ENCODE measurements around the gene ATP13A4. TPM values are rescaled to one million over a fixed set of nuclear protein-coding genes. Genes with fewer than 3 reads are reported as not detected.

ATP13A4 gene
- total RNA-seq, 2 experiments from 2014 or later = 2.8 to 3.5 TPM

DNA sequence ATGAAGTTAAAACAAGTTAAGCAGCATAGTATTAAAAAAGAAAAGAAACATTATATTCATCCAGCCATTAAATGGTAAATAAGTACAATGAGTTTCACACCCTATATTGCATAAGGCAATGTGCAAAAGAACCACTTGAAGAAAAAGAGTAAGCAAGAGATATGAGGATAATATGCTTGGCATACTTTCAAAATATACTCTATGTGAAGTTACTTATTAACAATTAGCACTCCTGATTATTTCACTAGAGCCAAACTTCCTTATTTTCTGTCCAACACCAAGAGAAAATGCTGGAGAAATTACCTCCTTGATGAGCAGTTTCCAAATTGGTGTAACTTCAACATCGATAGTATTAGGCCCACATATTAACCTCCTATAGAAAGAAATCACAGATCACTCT, 63.7 kb downstream of the ATP13A4 start:
- POLR2A ChIA-PET = no interaction called here
- no peak overlapping the region for H3K27ac Mint-ChIP-seq
- intact Hi-C loops (cut with micrococcal nuclease) = no loop called here
- H3K27me3 Mint-ChIP-seq = no peaks in the 10 kb centered on the region
- TF ChIP-seq, protein P1, sequence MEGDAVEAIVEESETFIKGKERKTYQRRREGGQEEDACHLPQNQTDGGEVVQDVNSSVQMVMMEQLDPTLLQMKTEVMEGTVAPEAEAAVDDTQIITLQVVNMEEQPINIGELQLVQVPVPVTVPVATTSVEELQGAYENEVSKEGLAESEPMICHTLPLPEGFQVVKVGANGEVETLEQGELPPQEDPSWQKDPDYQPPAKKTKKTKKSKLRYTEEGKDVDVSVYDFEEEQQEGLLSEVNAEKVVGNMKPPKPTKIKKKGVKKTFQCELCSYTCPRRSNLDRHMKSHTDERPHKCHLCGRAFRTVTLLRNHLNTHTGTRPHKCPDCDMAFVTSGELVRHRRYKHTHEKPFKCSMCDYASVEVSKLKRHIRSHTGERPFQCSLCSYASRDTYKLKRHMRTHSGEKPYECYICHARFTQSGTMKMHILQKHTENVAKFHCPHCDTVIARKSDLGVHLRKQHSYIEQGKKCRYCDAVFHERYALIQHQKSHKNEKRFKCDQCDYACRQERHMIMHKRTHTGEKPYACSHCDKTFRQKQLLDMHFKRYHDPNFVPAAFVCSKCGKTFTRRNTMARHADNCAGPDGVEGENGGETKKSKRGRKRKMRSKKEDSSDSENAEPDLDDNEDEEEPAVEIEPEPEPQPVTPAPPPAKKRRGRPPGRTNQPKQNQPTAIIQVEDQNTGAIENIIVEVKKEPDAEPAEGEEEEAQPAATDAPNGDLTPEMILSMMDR (IDR thresholded peaks at IDR 0.05) = no peak
- DNase-seq (no peak), ATAC-seq (no peak)
- no peaks in the 10 kb centered on the region for H3K36me3 Mint-ChIP-seq (ENCODE audit: low read depth)
- no peak overlapping the region for H3K4me3 Mint-ChIP-seq
- CTCF ChIA-PET = no interaction called here
- H3K4me1 Mint-ChIP-seq (ENCODE audit: low read depth) = no peaks in the 10 kb centered on the region
- H3K9me3 Mint-ChIP-seq = no peaks in the 10 kb centered on the region

DNA sequence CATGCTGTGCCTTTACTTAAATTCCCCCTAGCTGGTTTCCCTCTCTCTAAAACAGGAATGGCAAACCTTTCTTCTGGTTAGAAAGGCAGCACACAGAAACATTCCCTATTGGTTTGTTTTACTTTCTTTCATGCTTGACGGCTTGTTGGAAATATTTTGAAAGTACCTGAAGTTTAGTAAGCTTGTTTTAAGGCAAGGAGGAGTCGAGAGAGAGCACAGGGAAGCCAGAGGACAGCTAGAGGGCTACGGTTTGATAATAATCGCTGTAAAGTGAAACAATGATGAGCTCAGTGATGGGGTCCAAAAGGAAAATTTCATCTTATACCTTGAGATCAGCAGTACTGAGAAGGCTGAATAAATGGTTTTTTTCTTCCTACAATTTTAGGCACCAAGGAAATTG, 64.1 kb downstream of the ATP13A4 start:
- ATAC-seq = no peak
- intact Hi-C loops (cut with micrococcal nuclease) = no loop called here
- TF ChIP-seq, protein P1 (IDR thresholded peaks at IDR 0.05) = no peak
- ChIA-PET CTCF (no interaction called here), POLR2A (no interaction called here)
- Mint-ChIP-seq H3K9me3 (no peaks in the 10 kb centered on the region), H3K36me3 (ENCODE audit: low read depth) (no peaks in the 10 kb centered on the region), H3K4me3 (no peak overlapping the region), H3K27ac (no peak overlapping the region), H3K4me1 (ENCODE audit: low read depth) (no peaks in the 10 kb centered on the region), H3K27me3 (no peaks in the 10 kb centered on the region)
- no peak for DNase-seq

DNA sequence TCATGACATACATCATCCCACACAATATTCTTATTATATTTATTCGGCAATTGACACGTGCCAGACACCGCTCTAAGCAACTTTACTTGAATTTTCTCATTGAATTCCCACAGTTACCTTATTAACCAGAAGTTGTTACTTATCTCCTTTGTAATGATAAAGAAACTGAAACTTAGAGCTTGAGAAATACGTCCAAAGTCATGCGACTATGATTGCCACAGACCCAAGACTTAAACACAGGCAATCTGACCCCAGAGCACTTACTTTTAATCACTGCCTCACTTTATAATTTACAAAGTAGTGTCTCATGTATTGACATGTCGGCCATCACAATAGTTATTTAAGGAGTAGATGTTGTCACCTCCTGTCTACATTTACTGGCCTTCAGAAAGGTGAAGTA, 64.7 kb downstream of the ATP13A4 start:
- no peak for ATAC-seq
- Mint-ChIP-seq H3K36me3 (ENCODE audit: low read depth) (no peaks in the 10 kb centered on the region), H3K9me3 (no peaks in the 10 kb centered on the region), H3K4me3 (no peak overlapping the region), H3K4me1 (ENCODE audit: low read depth) (no peaks in the 10 kb centered on the region), H3K27me3 (no peaks in the 10 kb centered on the region), H3K27ac (no peak overlapping the region)
- CTCF ChIA-PET = no interaction called here
- no peak for DNase-seq
- intact Hi-C loops (cut with micrococcal nuclease) = no loop called here
- POLR2A ChIA-PET = no interaction called here
- TF ChIP-seq, protein P1 (IDR thresholded peaks at IDR 0.05) = no peak

DNA sequence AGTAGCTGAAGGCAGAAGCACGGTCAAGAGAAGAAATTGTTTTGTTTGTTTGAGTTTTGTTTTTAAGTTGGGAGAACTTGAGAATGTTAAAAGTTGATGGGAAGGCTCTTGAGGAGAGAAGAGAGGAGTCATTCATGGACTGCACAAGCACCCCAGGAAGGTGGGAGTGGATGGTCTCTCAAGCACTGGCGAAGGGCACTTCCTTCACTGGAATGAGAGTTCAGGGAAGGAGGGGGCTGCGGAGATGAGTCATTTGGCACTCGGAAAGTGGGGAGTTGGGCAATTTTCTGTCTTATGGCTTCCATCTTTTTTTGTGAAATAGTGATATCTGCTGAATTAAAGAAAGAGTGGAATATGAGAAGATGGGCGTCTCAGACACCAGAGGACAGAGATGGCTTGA, 66.0 kb downstream of the ATP13A4 start:
- TF ChIP-seq, protein P1 (IDR thresholded peaks at IDR 0.05) = no peak
- no peaks in the 10 kb centered on the region for H3K36me3 Mint-ChIP-seq (ENCODE audit: low read depth)
- no peaks in the 10 kb centered on the region for H3K4me1 Mint-ChIP-seq (ENCODE audit: low read depth)
- H3K27me3 Mint-ChIP-seq = no peaks in the 10 kb centered on the region
- intact Hi-C loops (cut with micrococcal nuclease) = no loop called here
- ChIA-PET CTCF (no interaction called here), POLR2A (no interaction called here)
- DNase-seq = no peak
- H3K4me3 Mint-ChIP-seq = no peak overlapping the region
- H3K27ac Mint-ChIP-seq = no peak overlapping the region
- no peaks in the 10 kb centered on the region for H3K9me3 Mint-ChIP-seq
- ATAC-seq = no peak

DNA sequence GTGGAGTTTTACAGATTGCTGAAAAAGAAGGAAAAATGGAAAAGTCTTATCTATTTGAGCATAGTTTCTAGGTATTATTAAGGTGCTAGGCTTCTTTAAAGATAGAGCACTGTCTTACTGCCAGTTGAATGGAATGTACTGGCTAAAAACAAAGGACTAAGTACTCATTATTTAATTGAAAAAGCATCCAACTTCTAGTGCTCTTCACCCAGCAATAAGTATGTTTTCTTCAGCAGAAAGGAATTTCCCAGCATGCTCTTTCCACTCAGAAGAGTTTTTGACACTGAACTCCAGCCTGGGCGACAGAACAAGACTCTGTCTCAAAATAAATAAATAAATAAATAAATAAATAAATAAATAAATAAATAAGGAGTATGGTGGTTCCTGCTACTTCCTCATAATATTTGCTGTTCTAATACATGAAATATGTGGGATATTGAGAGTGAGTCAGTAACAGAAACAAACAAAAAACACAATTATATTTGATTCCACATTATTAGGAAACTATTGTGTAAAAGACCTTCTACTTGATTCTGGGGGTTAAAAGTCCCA, 70.6 kb downstream of the ATP13A4 start:
- DNase-seq = no peak
- Mint-ChIP-seq H3K4me1 (ENCODE audit: low read depth) (no peaks in the 10 kb centered on the region), H3K27ac (no peak overlapping the region), H3K4me3 (no peak overlapping the region), H3K36me3 (ENCODE audit: low read depth) (no peaks in the 10 kb centered on the region), H3K27me3 (no peaks in the 10 kb centered on the region), H3K9me3 (no peaks in the 10 kb centered on the region)
- ATAC-seq = no peak
- TF ChIP-seq, protein P1 (IDR thresholded peaks at IDR 0.05) = no peak
- CTCF ChIA-PET = no interaction called here
- intact Hi-C loops (cut with micrococcal nuclease) = no loop called here
- POLR2A ChIA-PET = no interaction called here
